ENCODE measurements around the gene COQ7.
A peak's percentile ranks its signal among the peaks of the same experiment; 100 is the strongest.

The COQ7 gene

GRCh38 chr16:19066988-19067348, 446 bp upstream of the COQ7 start:
- Histone ChIP-seq H3K9me3 (no peaks in the 10 kb centered on the region), H3K4me1 (ENCODE audit: control insufficient read depth in 1 of 2, insufficient read depth in 1 of 2, low read depth in 1 of 2, low read length in 1 of 2) (peaks cover 17 to 19% of the 10 kb centered on the region in 2 experiments), H3K27ac (peak overlapping the region; percentile 99), H3K27me3 (no peaks in the 10 kb centered on the region), H3K4me3 (ENCODE audit: low read depth in 1 of 2, low read length in 1 of 2) (peak overlapping the region; percentile 80 to 81), H3K36me3 (no peaks in the 10 kb centered on the region)
- TF ChIP-seq CTCF (IDR thresholded peaks at IDR 0.05) = no peak

DNA sequence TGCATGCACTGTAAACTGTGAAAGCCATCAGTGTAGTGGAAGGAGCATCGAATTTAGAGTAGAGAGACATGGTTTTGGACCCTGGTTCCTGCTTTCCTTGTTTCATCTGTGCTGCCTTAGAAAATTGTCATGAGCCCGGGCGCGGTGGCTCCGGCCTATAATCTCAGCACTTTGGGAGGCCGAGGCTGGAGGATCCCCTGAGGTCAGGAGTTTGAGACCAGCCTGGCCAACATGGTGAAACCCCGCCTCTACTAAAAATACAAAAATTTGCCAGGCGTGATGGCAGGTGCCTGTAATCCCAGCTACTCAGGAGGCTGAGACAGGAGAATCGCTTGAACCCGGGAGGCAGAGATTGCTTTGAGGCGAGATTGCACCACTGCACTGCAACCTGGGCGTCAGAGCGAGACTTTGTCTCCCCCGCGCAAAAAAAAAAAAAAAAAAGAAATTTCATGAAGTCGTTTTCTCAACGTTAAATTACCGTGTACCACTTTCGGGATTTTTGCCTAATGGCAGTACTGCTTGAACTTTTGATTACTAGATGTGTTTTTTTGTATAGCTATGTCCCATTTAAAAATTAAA, 912 bp downstream of the COQ7 start:
- H3K9me3 ChIP-seq = no peaks in the 10 kb centered on the region
- TF ChIP-seq CTCF (IDR thresholded peaks at IDR 0.05) = no peak
- H3K36me3 ChIP-seq = no peaks in the 10 kb centered on the region
- peaks cover 30 to 33% of the 10 kb centered on the region in 2 experiments for H3K4me1 ChIP-seq (ENCODE audit: control insufficient read depth in 1 of 2, insufficient read depth in 1 of 2, low read depth in 1 of 2, low read length in 1 of 2)
- H3K27me3 ChIP-seq = no peaks in the 10 kb centered on the region
- peak overlapping the region; percentile 80 to 81 for H3K4me3 ChIP-seq (ENCODE audit: low read depth in 1 of 2, low read length in 1 of 2)
- peak overlapping the region; percentile 99 for H3K27ac ChIP-seq

DNA sequence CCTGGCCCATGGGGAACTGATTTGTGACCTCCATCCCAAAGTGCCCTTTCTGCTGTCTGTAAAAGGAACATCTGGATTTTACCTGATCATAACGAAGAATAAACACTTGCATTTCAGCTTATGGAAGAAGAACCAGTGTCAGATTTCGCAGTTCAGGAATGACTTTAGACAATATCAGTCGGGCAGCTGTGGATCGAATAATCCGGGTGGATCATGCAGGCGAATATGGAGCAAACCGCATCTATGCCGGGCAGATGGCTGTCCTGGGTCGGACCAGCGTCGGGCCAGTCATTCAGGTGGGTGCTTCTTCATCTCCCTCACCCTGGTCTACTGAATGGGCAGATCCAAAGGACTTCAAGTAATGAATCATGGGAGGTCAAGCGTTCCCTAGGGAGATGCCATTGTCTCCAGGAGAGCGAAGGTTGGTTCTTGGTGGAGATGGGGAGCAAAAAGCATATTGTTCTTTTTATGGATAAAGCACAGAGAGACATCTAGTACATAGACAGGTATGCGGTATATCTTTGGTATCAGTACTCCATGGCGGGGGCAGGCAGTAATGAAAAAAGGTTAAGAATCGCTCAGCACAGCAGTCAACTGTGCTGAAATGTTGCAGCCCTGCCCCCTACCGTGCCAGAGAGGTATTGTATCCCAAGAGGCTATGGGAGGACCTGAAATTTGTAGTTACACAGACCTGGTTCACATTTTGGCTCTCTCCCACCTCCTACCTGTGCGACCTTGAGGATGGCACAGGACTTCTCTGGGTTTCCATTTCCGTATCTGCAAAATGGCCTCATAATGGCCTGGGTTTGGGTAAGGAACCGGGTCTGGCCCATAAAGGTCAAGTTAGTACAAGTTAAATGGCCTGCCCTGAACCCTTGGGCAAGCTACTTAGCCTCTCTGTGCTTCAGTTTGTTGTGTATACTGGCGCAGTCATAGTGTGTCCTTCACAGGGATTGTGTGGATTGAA, 4.7 kb downstream of the COQ7 start:
- TF ChIP-seq CTCF (IDR thresholded peaks at IDR 0.05) = peak; percentile 78
- Histone ChIP-seq H3K27me3 (no peaks in the 10 kb centered on the region), H3K4me1 (ENCODE audit: control insufficient read depth in 1 of 2, insufficient read depth in 1 of 2, low read depth in 1 of 2, low read length in 1 of 2) (peaks cover 38 to 42% of the 10 kb centered on the region in 2 experiments), H3K9me3 (no peaks in the 10 kb centered on the region), H3K36me3 (peaks cover 11% of the 10 kb centered on the region), H3K27ac (peak overlapping the region; percentile 78), H3K4me3 (ENCODE audit: low read depth in 1 of 2, low read length in 1 of 2) (no peak overlapping the region)

DNA sequence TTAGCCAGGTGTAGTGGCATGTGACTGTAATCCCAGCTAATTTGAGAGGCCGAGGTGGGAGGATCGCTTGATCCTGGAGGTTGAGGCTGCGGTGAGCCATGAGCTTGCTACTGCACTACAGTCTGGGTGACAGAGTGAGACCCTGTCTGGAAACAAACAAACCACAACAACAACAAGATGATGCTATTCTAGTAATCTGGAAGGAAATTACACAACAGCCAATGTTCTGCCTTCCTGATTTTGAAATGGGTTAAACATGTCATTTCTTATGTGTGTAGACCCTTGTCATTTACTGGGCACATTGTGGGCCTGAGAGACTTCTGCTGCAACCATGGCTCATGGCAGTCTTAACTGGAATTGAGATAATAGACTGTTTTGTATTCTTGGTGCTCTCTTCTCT, 5.9 kb downstream of the COQ7 start:
- Histone ChIP-seq H3K27ac (peak overlapping the region; percentile 78), H3K4me3 (ENCODE audit: low read depth in 1 of 2, low read length in 1 of 2) (peak overlapping the region; percentile 17 to 29), H3K4me1 (ENCODE audit: control insufficient read depth in 1 of 2, insufficient read depth in 1 of 2, low read depth in 1 of 2, low read length in 1 of 2) (peaks cover 34 to 38% of the 10 kb centered on the region in 2 experiments), H3K27me3 (no peaks in the 10 kb centered on the region), H3K9me3 (no peaks in the 10 kb centered on the region), H3K36me3 (peaks cover 12% of the 10 kb centered on the region)
- no peak for TF ChIP-seq CTCF (IDR thresholded peaks at IDR 0.05)

- H3K9me3 ChIP-seq = no peaks in the 10 kb centered on the region
- H3K4me3 ChIP-seq (ENCODE audit: low read depth in 1 of 2, low read length in 1 of 2) = peak overlapping the region; percentile 17 to 29
- H3K36me3 ChIP-seq = peaks cover 17% of the 10 kb centered on the region
- H3K27ac ChIP-seq = peak overlapping the region; percentile 78
- peaks cover 28 to 33% of the 10 kb centered on the region in 2 experiments for H3K4me1 ChIP-seq (ENCODE audit: control insufficient read depth in 1 of 2, insufficient read depth in 1 of 2, low read depth in 1 of 2, low read length in 1 of 2)
- TF ChIP-seq CTCF (IDR thresholded peaks at IDR 0.05) = no peak
- H3K27me3 ChIP-seq = no peaks in the 10 kb centered on the region
Measured at GRCh38 chr16:19073863-19074262, 6.4 kb downstream of the COQ7 start.
